Cardiac fibroblast (primary cell): ENCODE data around the gene STON1.
"Not testable (repeated sequence)": the region's sequence is repeated elsewhere in the genome, so short reads cannot be mapped to it uniquely, and the experiment has no call there.

Experiments used
- DNase-seq, 2 donors: peaks; one replicate each; pipeline versions ENCODE4 v3.0.0 to v3.0.0-alpha.2; 2010; ENCODE audit warnings: low read depth in 2 of 2
- H3K4me3 ChIP-seq, 2 donors: replicated peaks in 1 of 2; 1 replicate in 1 of 2; 2 replicates in 1 of 2; pipeline ENCODE4 v1.5.1; 2011; ENCODE audit warnings: low read depth in 2 of 2, low read length in 2 of 2, mild to moderate bottlenecking in 2 of 2, moderate library complexity in 1 of 2
- TF ChIP-seq, protein P1 (sequence below): IDR thresholded peaks from one replicate; pipeline ENCODE4 v1.5.1; 2011; ENCODE audit warnings: low read depth, mild to moderate bottlenecking, low read length, inconsistent platforms

The STON1 gene

DNA sequence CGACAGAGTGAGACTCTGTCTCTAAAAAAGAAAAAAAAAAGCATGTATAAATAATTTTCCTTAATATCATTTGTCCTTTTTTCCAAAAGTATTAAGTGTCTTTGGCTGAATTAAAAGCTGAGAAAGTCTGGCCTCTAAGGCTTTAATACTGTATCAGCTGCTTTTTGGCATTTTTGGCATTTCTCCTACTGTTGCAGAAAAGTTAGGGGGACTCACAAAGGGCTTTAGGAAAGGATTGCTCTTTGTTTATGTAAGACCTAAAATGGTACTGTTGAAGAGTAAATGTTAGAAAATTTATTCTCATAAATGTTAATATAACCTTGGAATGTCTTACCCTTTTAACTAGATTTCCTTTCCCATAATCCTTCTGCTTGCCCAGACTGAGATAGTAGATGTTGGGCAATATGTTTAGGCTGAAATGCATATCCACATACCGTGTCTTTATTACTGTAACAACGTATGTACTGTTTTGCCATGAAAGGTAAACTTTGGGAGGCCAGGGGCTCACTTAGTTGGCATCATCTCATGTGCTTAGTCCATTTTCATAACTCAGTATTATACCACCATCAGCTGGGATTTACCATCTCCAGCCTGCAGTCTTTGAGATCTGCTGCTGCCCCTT is 18.0 kb upstream of the STON1 start:
- DNase-seq = no peak
- no peak overlapping the region for H3K4me3 ChIP-seq
- TF ChIP-seq, protein P1, sequence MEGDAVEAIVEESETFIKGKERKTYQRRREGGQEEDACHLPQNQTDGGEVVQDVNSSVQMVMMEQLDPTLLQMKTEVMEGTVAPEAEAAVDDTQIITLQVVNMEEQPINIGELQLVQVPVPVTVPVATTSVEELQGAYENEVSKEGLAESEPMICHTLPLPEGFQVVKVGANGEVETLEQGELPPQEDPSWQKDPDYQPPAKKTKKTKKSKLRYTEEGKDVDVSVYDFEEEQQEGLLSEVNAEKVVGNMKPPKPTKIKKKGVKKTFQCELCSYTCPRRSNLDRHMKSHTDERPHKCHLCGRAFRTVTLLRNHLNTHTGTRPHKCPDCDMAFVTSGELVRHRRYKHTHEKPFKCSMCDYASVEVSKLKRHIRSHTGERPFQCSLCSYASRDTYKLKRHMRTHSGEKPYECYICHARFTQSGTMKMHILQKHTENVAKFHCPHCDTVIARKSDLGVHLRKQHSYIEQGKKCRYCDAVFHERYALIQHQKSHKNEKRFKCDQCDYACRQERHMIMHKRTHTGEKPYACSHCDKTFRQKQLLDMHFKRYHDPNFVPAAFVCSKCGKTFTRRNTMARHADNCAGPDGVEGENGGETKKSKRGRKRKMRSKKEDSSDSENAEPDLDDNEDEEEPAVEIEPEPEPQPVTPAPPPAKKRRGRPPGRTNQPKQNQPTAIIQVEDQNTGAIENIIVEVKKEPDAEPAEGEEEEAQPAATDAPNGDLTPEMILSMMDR = no peak

DNA sequence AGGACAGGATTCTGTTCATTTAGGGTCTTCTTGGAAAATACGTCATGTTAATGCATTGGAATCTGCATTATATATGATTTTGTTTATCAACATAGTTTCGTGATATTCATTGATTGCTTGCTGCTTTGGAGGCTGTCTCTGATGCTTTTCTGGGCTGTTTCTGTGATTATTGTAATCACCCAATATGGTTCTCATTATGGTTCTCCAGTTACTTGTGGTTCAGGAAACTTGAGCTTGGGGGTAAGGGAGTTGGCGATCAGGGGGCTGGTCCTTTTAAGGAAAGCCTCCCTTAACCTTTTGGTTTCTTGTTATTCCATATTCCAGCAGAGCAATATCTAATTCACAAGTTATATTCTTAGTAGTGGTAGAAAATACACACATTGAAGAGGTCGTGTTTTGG is 17.4 kb upstream of the STON1 start:
- TF ChIP-seq, protein P1 = no peak

DNA sequence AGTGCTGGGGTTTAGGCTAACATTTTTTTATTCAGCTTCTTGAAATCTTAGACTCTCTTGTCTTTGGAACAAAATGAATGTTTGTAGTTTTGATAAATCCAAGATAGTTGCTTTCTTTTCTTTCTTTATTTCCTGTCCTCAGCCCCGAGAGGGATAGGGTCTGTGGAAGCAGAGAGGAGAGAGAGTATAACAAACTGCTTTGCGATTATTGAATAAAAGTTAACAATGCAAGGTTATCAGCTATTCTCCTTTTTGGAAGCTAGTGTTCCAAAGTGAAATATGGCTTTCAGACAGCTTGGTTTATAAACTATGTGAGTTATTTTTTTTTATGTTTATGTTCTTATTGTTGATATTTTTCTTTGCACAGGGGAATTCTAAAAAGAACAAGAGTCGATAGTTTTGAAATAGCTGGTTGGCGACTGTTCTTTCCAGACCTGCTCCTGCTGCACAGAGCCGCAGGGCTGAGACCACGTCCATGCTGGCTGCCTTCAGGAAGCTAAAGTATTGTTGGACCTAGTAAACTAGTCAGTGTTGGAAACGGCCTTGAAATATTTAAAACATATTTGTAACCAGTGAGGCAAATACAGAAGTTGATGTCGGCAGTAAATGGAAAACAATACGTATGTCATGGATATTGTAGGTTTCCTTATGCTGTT is 15.5 kb upstream of the STON1 start:
- TF ChIP-seq, protein P1 = no peak
- peak; percentile 43 to 49 for DNase-seq
- no peak overlapping the region for H3K4me3 ChIP-seq

More for the DNA sequence above, 17.4 kb upstream of the STON1 start:
- DNase-seq = no peak
- no peak overlapping the region for H3K4me3 ChIP-seq

DNA sequence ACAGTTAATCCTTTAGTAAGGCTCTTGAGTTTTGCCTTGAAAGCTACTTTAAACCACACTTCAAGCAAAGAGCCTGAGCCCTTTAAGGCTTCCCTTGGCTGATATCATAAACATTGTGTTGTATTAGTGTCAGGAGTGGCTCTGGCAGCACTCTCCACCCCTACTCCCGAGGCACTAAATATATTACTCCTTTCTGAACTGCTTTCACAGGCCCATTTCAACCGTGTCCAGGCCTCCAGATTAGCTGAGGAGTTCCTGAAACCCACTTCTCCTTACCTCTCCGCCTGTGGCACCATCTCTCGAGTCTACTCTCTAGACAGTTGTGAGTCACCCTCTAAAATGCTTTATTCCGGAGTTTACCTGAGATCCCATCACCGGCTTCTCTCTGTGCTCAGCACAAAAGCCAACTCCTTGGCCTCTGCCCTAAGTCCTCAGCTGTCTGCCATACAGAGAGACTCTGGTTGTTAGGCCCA is 14.4 kb upstream of the STON1 start:
- no peak for DNase-seq
- no peak overlapping the region for H3K4me3 ChIP-seq
- TF ChIP-seq, protein P1 = no peak

DNA sequence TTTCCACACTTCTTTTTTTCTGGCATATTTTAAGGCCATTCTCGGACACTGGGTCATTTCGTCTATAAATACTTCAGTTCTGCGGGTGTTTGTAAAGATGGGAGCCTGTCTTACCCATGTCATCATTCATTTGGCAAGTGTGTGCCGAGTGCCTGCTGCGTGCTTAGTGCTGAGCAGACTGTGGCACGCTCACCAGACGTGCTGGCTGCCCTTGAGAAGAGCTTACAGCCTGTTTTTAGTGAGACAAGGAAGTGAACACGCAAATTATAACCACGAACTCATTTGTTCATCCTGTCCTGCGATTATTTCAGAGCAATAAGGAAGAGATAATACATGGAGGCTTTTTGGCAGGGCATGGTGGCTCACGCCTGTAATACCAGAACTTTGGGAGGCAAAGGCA is 10.4 kb upstream of the STON1 start:
- DNase-seq = no peak

DNA sequence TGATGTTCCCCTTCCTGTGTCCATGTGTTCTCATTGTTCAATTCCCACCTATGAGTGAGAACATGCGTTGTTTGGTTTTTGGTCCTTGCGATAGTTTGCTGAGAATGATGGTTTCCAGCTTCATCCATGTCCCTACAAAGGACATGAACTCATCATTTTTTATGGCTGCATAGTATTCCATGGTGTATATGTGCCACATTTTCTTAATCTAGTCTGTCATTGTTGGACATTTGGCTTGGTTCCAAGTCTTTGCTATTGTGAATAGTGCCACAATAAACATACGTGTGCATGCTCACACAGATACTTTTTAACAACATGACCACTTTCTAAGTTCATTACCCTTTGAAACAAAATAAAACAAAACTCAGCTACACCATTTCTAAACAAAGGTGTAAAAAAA is 5.2 kb upstream of the STON1 start:
- H3K4me3 ChIP-seq, DNase-seq: not testable (repeated sequence)

More for the DNA sequence above, 10.4 kb upstream of the STON1 start:
- H3K4me3 ChIP-seq = no peak overlapping the region
- TF ChIP-seq, protein P1 = no peak

DNA sequence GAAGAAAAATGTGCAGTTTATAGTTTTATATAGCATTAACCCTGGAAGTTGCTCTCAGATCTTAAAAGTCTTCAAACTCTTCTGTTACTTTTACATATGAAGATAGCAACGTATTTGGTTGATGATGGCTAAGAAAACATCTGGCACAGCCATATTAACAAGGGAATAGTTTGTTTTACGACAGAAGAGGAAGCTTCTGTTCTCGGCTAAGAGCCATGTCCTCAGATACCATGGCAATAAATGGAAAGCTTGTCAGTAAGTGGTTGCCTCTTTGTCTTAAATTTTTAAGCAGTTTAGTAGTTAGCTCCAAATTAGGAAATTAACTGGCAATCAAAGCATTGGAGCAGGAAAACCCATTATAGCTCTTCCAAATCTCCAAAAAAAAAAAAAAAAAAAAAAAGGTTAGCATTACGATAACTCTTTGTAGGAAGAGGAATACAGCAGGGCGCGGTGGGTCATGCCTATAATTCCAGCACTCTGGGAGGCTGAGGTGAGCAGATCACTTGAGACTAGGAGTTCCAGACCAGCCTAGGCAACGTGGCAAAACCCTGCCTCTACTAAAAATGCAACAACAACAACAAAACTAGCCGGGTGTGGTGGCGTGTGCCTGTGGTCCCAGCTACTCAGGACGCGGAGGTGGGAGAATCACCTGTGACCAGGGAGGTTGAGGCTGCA is 4.5 kb upstream of the STON1 start:
- no peak overlapping the region for H3K4me3 ChIP-seq
- TF ChIP-seq, protein P1 = no peak
- peak; percentile 38 to 82 for DNase-seq
